CD4-positive, alpha-beta T cell (primary cell): ENCODE measurements around the gene GPR137C. TPM values are rescaled to one million over a fixed set of nuclear protein-coding genes. Genes with fewer than 3 reads are reported as not detected.

Source experiments
- ATAC-seq: fragments of 200-7000 bp; cut with Tn5 transposase; one replicate; pipeline ENCODE4 v1.10.0; 2022; ENCODE audit warnings: mild to moderate bottlenecking; ENCODE audit not compliant: poor library complexity
- CTCF ChIA-PET: fragments of 350-600 bp; sonication (Branson Sonifier 250); formaldehyde crosslinking; loops from one replicate; lab custom pipeline; 2021; ENCODE audit warnings: antibody characterized with exemption, inconsistent platforms; lab: Charles Lee
- POLR2A ChIA-PET: fragments of 350-600 bp; sonication (Branson Sonifier 250); formaldehyde crosslinking; loops from one replicate; lab custom pipeline; 2021; ENCODE audit warnings: antibody characterized with exemption, inconsistent platforms; lab: Charles Lee
- DNase-seq, 14 experiments: peaks; one replicate each; pipeline ENCODE4 v3.0.0-alpha.2; 2013 to 2020; ENCODE audit warnings: mixed read lengths in 2 of 14
- H3K27ac ChIP-seq, 2 donors: one replicate each; pipeline versions ENCODE4 v1.5.1 to v1.7.0; 2013; ENCODE audit warnings: low read length in 2 of 2, low read depth in 1 of 2, mild to moderate bottlenecking in 1 of 2
- H3K27me3 ChIP-seq, 2 experiments: 1 replicate in 1 of 2; 2 replicates in 1 of 2; pipeline versions ENCODE4 v1.6.1 to v1.7.0; 2013; ENCODE audit warnings: low read length in 2 of 2, control low read depth in 1 of 2, mild to moderate bottlenecking in 1 of 2, moderate library complexity in 1 of 2; ENCODE audit not compliant: insufficient read depth in 2 of 2, control insufficient read depth in 1 of 2
- H3K36me3 ChIP-seq: one replicate; pipeline ENCODE4 v1.6.1; 2013; ENCODE audit warnings: low read length, control low read depth; ENCODE audit not compliant: insufficient read depth
- H3K4me1 ChIP-seq: one replicate; pipeline ENCODE4 v1.6.1; 2013; ENCODE audit warnings: low read length, control low read depth; ENCODE audit not compliant: insufficient read depth
- H3K4me3 ChIP-seq: one replicate; pipeline ENCODE4 v1.5.1; 2013; ENCODE audit warnings: mild to moderate bottlenecking, low read length, moderate library complexity
- H3K9me3 ChIP-seq, 2 experiments: 1 replicate in 1 of 2; 2 replicates in 1 of 2; pipeline versions ENCODE4 v1.6.1 to v1.7.0; 2013; ENCODE audit warnings: low read length in 2 of 2, mild to moderate bottlenecking in 2 of 2, control low read depth in 1 of 2, moderate library complexity in 1 of 2; ENCODE audit not compliant: control insufficient read depth in 1 of 2, insufficient read depth in 1 of 2
- H3K27ac Mint-ChIP-seq: one replicate; pipeline ENCODE4 v1.8.0; 2020; ENCODE audit warnings: mixed read lengths
- H3K27me3 Mint-ChIP-seq: one replicate; pipeline ENCODE4 v1.8.0; 2021; ENCODE audit warnings: mixed read lengths
- H3K36me3 Mint-ChIP-seq: one replicate; pipeline ENCODE4 v1.8.0; 2021; ENCODE audit warnings: low read depth, mixed read lengths
- H3K4me1 Mint-ChIP-seq: one replicate; pipeline ENCODE4 v1.8.0; 2021; ENCODE audit warnings: low read depth, mixed read lengths
- H3K4me3 Mint-ChIP-seq: one replicate; pipeline ENCODE4 v1.8.0; 2020; ENCODE audit warnings: mild to moderate bottlenecking, mixed read lengths
- H3K9me3 Mint-ChIP-seq: one replicate; pipeline ENCODE4 v1.8.0; 2020; ENCODE audit warnings: mixed read lengths
- intact Hi-C, 2 experiments: fragments of 100-400 bp; cut with DNase I in 1 of 2; cut with micrococcal nuclease in 1 of 2; formaldehyde crosslinking; loops; one replicate each; pipeline versions ENCODE4 v1.15.1 to v1.9.0; 2023 to 2025; cut with DNase I, micrococcal nuclease
- total RNA-seq, 174 experiments: library from RNA in 2 of 174; stranded (reverse) in 2 of 174; gene quantifications; one replicate each; pipeline ENCODE4 v1.2.3 and lab custom pipeline; 2021 to 2026
- TF ChIP-seq, protein P1 (sequence below): fragments of 200-600 bp; IDR thresholded peaks from one replicate; pipeline ENCODE4 v1.8.0; 2022; ENCODE audit warnings: antibody characterized with exemption, mild to moderate bottlenecking

GPR137C gene
- total RNA-seq, 2 experiments from 2014 or later: 0.08 to 0.19 TPM

DNA sequence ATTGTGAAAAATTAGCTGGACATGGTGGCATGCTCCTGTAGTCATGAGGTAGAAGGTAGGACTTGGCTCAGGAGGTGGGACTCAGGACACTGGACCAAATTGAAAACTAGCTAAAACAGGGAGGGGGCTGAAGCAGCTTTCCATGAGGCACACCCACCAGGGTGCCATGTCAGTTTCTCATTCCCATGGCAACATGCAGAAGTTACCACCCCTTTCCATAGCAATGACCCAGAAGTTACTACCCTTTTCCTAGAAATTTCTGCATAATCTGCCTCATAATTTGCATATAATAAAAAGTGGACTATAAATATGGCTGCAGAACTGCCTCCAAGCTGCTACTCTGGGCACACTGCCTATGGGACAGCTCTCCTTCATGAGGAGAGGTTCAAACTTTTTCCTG is 104.3 kb downstream of the GPR137C start:
- no peak overlapping the region for H3K27ac ChIP-seq
- H3K4me1 ChIP-seq: no peaks in the 10 kb centered on the region
- TF ChIP-seq, protein P1, sequence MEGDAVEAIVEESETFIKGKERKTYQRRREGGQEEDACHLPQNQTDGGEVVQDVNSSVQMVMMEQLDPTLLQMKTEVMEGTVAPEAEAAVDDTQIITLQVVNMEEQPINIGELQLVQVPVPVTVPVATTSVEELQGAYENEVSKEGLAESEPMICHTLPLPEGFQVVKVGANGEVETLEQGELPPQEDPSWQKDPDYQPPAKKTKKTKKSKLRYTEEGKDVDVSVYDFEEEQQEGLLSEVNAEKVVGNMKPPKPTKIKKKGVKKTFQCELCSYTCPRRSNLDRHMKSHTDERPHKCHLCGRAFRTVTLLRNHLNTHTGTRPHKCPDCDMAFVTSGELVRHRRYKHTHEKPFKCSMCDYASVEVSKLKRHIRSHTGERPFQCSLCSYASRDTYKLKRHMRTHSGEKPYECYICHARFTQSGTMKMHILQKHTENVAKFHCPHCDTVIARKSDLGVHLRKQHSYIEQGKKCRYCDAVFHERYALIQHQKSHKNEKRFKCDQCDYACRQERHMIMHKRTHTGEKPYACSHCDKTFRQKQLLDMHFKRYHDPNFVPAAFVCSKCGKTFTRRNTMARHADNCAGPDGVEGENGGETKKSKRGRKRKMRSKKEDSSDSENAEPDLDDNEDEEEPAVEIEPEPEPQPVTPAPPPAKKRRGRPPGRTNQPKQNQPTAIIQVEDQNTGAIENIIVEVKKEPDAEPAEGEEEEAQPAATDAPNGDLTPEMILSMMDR: no peak
- Mint-ChIP-seq H3K36me3 (peaks cover 80% of the 10 kb centered on the region), H3K9me3 (no peaks in the 10 kb centered on the region), H3K4me1 (no peaks in the 10 kb centered on the region), H3K27ac (no peak overlapping the region), H3K4me3 (no peak overlapping the region), H3K27me3 (no peaks in the 10 kb centered on the region)
- ATAC-seq (no peak), DNase-seq (no peak)
- H3K36me3 ChIP-seq: peaks cover 48% of the 10 kb centered on the region
- no peak overlapping the region for H3K4me3 ChIP-seq
- no peaks in the 10 kb centered on the region for H3K27me3 ChIP-seq
- intact Hi-C loops: loop anchor here in 1 of 2 experiments (10.0 kb wide), 1 partner anchor 102 kb away; the partner anchor contains the start of genes GPR137C and TXNDC16
- POLR2A ChIA-PET: interaction anchor here (0.8 kb wide), 1 partner anchor 17 kb away, joined by 3 read pairs; no protein-coding TSS in a partner anchor
- CTCF ChIA-PET: no interaction called here
- H3K9me3 ChIP-seq: no peaks in the 10 kb centered on the region

DNA sequence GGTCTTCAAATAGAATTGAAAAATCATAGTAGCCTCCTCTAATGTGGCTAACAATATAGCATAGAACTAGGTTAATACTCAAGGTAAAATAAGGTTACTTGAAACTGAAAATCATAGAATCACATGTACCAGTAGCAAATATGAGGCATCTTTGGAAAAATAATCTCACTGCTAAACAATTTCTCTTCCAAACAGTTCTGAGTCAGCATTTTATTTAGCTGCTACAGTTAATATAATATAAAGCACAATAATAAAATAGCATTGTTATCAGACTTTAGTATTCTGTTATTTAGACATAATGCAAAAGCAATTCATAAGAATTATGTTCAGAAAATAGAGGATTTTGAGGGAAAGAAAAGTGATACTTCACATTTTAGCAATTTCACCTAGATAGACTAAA is 107.7 kb downstream of the GPR137C start:
- H3K9me3 Mint-ChIP-seq: no peaks in the 10 kb centered on the region
- Histone ChIP-seq H3K27me3 (no peaks in the 10 kb centered on the region), H3K4me1 (no peaks in the 10 kb centered on the region), H3K27ac (no peak overlapping the region), H3K9me3 (no peaks in the 10 kb centered on the region), H3K4me3 (no peak overlapping the region), H3K36me3 (peaks cover 45% of the 10 kb centered on the region)
- DNase-seq: no peak
- no peak overlapping the region for H3K27ac Mint-ChIP-seq
- no peak overlapping the region for H3K4me3 Mint-ChIP-seq
- intact Hi-C loops: no loop called here
- H3K36me3 Mint-ChIP-seq: peaks cover 72% of the 10 kb centered on the region
- H3K27me3 Mint-ChIP-seq: no peaks in the 10 kb centered on the region
- H3K4me1 Mint-ChIP-seq: no peaks in the 10 kb centered on the region
- CTCF ChIA-PET: no interaction called here
- TF ChIP-seq, protein P1: no peak
- no peak for ATAC-seq
- POLR2A ChIA-PET: no interaction called here

DNA sequence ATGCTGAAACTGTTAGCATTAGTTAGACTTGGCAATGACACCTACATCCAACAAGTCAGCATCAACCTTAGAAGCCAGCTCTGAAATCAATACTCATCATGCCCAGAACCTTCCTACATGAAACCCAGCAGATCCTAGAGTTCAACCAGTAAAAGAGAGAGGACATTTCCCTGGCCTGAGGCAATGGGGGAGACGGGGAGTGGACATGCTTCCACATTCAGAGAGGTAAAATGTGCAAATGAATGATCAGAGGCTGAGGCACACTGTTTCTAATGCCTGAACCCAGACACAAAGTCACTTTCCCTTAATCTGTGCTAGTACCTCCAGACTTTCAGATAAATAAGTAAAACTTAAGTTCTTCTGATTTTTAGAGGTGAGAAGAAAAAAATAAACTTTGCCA is 108.2 kb downstream of the GPR137C start:
- Histone ChIP-seq H3K27ac (no peak overlapping the region), H3K27me3 (no peaks in the 10 kb centered on the region), H3K4me1 (no peaks in the 10 kb centered on the region), H3K4me3 (no peak overlapping the region), H3K9me3 (no peaks in the 10 kb centered on the region), H3K36me3 (peaks cover 45% of the 10 kb centered on the region)
- ChIA-PET CTCF (no interaction called here), POLR2A (no interaction called here)
- Mint-ChIP-seq H3K27me3 (no peaks in the 10 kb centered on the region), H3K9me3 (no peaks in the 10 kb centered on the region), H3K27ac (no peak overlapping the region), H3K4me1 (no peaks in the 10 kb centered on the region), H3K4me3 (no peak overlapping the region), H3K36me3 (peaks cover 73% of the 10 kb centered on the region)
- no peak for DNase-seq
- intact Hi-C loops: no loop called here
- TF ChIP-seq, protein P1: no peak
- no peak for ATAC-seq
